NOMO-1 (cell line): ENCODE data around the gene RNF145.
A peak's percentile ranks its signal among the peaks of the same experiment; 100 is the strongest.
"Not testable (repeated sequence)": the region's sequence is repeated elsewhere in the genome, so short reads cannot be mapped to it uniquely, and the experiment has no call there.

Source experiments
- DNase-seq, 2 experiments: peaks; one replicate each; lab custom pipeline; 2025; ENCODE audit not compliant: unreplicated experiment in 2 of 2; lab: John Stamatoyannopoulos, UW

The RNF145 gene

GRCh38 chr5:159209438-159210209 is at the start of gene RNF145:
Gene RNF145, minus strand, starts transcription at chr5:159209553. Its CDS starts 5,936 bp downstream, at chr5:159203617.
- peak; percentile 42 to 66 for DNase-seq

DNA sequence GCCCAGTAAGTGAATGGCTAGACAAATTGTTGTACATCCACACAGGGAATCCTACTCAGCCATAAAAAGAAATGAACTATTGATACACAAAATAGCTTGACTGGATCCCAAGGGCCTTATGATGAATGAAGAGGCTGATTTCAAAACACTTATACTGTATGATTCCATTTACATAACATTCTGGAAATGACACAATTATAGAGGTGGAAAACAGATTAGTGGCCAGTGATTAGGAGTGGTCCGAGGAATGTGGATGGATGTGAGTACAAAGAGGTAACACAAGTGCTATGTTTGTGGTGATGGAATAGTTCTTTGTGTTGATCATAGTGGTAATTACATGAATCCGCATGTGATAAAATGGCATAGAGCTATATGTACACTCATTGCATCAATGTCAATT is 49.0 kb upstream of the RNF145 start:
- no peak for DNase-seq

DNA sequence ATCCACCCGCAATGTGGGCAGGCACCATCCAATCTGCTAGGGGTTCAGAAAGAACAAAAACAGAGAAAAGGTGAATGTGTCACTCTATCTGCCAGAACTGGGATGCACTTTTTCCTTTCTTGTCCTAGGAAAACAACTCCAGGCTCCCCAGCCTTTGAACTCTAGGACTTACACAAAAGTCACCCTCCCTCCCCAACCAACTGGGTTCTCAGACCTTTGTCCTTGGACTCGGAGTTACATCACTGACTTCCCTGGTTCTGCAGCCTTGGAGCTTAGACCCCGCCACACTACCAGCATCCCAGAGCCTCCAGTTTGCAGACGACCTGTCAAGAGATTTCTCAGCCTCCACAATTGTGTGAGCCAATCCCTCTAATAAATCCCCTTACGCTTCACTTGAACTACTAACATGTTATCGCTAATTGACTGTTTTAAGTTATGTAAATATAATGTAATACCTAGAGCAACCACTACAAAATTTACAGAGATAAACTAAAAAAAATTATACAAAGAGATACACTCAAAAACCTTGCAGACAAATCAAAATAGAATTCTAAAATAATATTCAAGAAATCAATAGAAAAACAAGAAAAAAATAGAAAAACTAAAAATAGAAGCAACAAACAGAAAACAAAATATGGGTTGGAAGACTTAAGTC is 48.4 kb upstream of the RNF145 start:
- no peak for DNase-seq

DNA sequence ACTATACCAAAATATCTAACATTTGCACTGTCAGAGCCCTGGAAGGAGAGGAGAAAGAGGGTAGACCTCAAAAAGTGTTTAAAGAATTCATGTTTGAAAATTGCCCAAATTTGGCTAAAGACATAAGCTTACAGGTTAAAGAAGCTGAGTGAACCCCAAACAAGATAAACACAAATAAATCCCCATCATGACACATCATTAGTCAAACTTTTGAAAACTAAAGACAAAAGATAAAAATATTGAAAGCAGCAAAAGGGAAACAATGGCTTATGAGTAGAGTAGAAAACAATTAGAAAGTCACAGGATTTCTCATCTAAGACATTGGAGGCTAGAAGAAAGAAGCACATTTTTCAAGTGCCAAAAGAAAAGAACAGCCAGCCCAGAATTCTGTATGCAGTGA is 47.7 kb upstream of the RNF145 start:
- no peak for DNase-seq

DNA sequence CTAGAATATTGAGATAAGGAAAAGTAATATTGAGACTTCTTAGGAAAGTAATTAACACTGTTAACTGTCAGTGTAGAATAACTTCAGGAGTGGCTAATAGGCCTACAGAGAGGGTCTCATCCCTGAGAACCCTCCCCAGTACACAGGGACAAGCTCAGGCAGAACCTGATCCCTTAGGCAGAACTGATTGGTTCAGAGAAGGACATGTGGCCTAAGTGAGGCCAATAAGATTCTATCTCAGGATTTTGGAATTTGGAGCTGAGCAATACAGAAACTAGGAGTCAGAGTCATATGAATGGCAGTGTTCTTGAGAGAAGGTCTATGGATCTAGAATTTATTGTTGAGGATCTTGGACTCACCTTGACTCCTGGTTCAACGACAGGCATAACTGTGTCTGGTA is 42.8 kb upstream of the RNF145 start:
- no peak for DNase-seq

DNA sequence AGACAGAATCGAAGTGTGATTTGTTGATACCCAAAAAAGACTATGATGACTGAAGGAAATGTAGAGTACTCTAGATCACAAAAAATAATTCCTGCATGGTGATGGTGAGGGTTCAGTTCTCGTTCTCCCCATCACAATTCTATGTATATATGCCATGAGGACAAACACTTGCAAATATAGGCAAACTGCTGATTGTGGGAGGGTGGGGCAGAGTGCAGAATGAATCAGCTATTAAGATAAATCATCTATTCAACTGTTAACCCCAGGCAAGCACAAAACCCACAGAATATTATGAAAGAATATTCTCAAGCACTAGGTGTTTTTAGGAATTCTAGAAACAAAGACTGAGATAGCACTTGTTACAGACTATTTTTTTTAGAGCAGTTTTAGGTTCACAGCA is 39.8 kb upstream of the RNF145 start:
- no peak for DNase-seq

- DNase-seq, result no peak
Measured at GRCh38 chr5:159244890-159245289, 35.5 kb upstream of the RNF145 start.

GRCh38 chr5:159244163-159244562 is 34.8 kb upstream of the RNF145 start:
- no peak for DNase-seq

GRCh38 chr5:159243385-159243784 is 34.0 kb upstream of the RNF145 start:
- DNase-seq, result no peak

GRCh38 chr5:159242656-159243055 is 33.3 kb upstream of the RNF145 start:
- DNase-seq, result peak; percentile 15 to 64

DNA sequence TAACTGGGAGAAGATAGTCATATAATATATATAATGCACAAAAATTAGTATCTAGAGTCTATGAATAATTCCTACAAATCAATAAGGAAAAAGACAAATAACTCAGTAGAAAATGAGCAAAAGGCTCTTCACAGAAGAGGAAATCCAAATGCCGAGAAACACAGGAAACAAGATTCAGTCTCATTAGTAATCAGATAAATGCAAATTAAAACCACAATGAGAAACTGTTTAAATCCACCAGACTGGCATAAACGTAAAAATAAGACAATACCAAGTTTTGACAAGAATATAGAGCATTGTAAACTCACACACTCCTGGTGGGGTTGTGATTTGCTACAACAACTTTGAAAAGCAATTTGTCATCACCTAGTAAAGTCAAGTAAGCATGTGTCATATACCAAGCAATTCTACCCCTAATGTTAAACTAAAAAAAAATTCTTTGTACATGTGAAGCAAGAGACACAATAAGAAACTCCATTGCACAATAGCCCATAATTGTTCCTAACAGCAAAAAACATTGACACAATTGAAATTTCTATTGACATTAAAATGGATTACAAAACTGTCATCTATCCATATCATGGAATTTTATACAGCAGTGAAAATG is 32.7 kb upstream of the RNF145 start:
- DNase-seq, result peak; percentile 6 to 58

DNA sequence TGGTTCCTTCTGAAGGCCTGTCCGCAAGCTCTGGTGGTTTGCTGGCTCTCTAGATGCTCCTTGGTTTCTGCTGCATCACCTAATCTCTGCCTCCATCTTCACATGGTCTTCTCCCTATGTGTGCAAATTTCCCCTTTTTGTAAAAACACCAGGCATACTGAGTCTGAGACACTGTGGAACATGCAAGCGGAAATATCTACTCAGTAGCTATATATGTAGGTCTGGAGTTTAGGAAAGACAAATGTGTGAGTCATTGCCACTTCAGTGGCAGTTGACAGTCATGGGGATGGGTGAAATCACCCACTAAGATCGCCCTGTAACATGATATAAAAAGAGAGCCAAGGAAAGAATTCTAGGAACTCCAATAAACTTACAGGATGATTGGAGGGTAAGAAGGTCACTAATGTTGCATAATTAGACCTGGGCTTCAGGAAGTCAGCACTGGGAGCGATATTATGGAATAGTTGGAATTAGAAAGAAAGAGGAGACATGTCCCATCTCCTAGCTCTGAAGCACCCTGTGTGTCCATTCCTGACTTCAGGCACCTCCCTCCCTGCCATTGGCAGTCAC is 31.0 kb upstream of the RNF145 start:
- peak in 1 of 2 experiments; percentile 4 for DNase-seq

DNA sequence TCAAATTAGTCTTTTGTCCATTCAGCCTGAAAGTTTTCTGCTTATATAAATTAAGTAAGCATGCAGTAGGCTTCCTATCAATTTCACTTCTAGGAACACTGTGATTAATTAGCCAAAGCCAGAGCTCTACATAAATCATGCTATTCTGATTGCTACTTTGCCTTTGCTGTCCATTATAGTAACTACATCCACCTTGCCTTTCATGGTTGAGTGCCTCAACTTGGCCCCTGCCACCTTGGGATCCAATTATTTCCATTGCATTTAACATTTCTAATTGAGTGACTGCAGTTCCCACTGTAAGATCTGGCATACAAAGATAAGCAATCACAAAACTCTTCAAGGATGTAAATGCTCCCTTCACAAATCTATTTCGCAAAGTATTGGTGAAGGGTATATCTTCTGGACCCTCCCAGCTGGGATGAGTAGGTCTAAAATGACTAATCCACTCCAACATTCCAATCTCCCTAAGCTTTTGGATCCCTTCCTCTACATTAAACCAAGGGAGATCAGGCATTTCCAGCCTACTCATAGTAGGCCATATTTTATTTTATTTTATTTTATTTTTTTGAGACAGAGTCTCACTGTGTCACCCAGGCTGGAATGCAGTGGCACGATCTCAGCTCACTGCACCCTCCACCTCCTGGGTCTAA is 26.6 kb upstream of the RNF145 start:
- DNase-seq, result not testable (repeated sequence)

DNA sequence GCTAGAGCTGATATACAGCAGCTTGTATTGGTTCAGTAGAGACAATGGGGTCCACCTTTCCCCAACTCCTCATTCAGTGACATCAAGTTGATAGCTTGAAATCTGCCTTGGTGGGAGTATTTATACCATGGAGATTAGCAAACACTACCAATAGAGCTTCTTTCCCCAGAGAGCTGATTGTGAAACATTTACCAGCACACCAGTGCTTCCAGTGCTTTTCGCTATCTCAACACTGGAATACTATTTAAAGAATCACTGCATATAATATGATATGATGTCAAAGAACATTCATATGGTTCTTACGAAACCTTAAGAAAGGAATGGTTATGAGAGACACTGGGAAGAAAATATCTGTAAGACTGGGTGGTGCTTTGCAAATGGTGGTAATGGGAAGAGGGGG is 21.8 kb upstream of the RNF145 start:
- DNase-seq, result no peak

DNA sequence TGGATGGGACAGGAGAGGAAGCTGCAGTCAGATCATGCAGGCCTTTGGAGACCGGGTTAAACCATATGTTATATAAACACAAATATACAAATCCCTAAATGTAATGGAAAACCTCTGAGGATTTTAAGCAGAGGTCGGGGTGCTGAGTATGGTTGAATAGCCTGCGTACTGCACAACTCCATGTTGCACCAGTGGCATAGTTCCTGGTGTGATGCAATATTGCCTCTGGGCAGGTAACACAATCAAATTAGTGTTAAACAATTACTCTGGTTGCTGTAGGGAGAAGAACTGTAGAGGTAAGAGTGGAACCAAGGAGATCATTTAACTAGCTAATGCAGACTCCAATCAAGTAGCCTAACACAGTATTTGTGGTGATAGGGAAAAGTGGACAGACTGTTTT is 21.3 kb upstream of the RNF145 start:
- DNase-seq, result no peak

GRCh38 chr5:159228097-159228496 is 18.7 kb upstream of the RNF145 start:
- DNase-seq, result not testable (repeated sequence)

- peak; percentile 13 to 40 for DNase-seq
Measured at GRCh38 chr5:159227452-159227851, 18.1 kb upstream of the RNF145 start.

DNA sequence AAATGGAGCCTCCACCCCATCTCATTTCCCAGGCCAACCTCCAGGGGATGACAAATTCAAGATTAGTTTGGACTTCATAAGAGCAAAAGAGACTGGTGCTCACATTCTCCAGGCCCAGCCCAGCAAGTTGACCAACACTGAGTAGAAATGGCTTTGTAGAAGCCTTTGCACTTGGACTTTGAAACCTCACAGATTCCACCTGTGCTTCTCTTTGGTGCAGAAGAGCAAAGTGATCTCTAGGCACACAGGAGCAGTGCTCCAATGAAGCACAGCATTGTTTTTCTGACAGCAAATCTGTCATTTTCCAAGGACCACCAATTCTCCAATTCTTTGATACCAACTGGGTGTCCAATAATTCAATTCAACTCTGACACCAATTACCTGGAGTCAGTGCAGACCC is 17.1 kb upstream of the RNF145 start:
- no peak for DNase-seq

- DNase-seq, result no peak
Measured at GRCh38 chr5:159224471-159224870, 15.1 kb upstream of the RNF145 start.

DNA sequence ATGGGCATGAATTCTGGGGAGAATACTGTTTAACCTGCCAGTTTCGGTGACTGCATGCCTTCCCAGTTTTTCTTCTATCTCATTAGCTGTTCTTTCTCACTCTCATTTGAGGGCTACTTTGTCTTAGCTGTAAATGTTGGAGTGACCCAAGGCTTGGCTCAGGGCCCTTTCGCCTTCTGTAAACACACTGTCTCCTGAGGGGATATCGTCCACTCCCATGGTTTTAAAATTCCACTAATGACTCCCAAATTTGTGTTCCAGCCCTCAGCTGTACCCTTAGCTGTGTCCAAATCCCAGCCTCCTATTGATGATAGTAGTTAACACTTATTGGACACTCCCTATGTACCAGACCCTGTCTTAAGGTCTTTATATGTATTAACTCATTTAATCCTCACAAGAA is 14.1 kb upstream of the RNF145 start:
- no peak for DNase-seq

DNA sequence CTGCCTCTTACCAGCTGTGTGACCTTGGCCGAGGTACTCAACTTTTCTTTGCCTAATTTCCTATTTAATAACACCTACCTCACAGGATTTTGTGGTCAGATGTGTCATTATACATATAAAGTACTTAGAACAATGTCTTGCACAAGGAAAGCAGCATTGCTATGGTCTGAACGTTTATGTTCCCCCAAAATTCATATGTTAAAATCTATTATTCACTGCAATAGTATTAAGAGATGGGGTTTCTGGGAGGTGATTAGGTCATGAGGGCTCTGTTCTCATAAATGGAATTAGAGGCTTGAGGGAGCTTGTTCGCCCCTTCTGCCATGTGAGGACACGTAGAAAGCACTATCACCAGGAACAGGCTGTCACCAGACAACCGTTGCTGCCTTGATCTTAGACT is 10.9 kb upstream of the RNF145 start:
- DNase-seq, result no peak
